ENCODE results near the gene FOXL2NB. TPM values are rescaled to one million over a fixed set of nuclear protein-coding genes. Genes with fewer than 3 reads are reported as not detected.

The FOXL2NB gene
- polyA plus RNA-seq, 2 of the 4 experiments (the other 2 are of a cell fraction) = 2.3 to 3.2 TPM

DNA sequence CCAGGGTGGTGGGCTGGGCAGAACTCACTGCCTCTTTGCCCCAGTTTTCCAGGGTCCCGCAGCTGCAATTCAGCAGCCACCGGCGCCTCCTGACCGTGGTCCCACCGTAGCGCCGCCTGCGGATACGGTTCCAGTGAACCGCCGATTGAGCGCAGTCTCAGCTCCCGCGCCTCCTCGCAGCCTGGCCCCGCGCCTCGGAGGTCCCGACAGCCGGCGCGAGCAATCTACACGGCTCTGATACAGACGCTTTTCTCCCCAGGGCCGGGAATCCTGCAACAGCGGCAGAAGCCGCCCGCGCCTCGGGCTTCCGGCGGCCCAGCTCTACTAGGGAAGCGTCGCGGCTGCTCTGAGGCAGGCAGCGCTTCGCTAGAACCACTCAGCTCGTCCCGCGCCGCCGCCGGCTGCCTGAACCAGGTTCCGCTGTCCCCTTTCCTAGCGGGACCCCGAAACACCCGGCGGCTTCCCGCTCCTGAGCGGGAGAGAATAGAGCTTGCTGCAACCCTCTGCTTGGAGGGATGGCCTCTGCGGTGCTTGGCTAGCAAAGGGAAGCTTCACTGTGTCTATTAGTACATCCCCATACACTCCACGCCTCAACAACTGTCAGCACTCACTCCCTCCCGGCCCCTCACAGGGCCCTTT lies 3.1 kb downstream of the FOXL2NB start:
- TF ChIP-seq ZFP36 (IDR thresholded peaks at IDR 0.05; ENCODE audit: borderline replicate concordance, partially characterized antibody) (no peak), SREBF2 (IDR thresholded peaks at IDR 0.05) (no peak), MAFK (IDR thresholded peaks at IDR 0.05; ENCODE audit: partially characterized antibody) (no peak), KDM5A (IDR thresholded peaks at IDR 0.05) (no peak)
- TF ChIP-seq, protein P1, sequence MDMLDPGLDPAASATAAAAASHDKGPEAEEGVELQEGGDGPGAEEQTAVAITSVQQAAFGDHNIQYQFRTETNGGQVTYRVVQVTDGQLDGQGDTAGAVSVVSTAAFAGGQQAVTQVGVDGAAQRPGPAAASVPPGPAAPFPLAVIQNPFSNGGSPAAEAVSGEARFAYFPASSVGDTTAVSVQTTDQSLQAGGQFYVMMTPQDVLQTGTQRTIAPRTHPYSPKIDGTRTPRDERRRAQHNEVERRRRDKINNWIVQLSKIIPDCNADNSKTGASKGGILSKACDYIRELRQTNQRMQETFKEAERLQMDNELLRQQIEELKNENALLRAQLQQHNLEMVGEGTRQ (IDR thresholded peaks at IDR 0.05) = no peak
- ChIA-PET CTCF (interaction anchor here (3.9 kb wide), 1 partner anchor 13 kb away, joined by 18 read pairs; no protein-coding TSS in a partner anchor), POLR2A (no interaction called here)
- no peaks in the 10 kb centered on the region for H3K9me3 ChIP-seq
- no peak for ATAC-seq
- H3K4me3 ChIP-seq = no peak overlapping the region
- no peak for FAIRE-seq
- no peak for DNase-seq (ENCODE audit: low read depth in 1 of 2, low spot score in 1 of 2)
- H3K27ac ChIP-seq = no peak overlapping the region
- H3K4me1 ChIP-seq = peaks cover 3% of the 10 kb centered on the region; the same call in 1 of the 3 replicates
- 88% methylated on average over 35 of the region's 53 CpGs for WGBS (ENCODE audit: missing lambda C conversion rate)
- no peak overlapping the region for H3K4me2 ChIP-seq

DNA sequence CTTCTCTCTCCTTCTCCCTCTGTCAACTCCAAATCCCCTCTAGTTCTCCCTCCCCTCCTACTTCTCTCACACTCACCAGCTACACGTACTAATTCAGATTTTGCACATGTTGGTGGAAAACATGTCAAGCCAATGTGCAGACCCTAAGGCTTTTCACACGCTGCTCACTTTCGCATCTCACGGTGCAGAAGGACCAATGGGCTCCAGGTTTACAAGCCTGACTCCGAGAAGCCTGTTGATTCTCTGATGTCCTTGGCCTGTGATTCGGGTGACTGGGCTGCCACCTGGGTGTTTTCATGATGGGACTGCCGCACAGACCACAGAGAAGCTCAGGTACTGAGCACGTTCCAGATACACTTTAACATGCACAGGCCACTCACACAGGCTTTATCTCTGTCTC lies 3.7 kb downstream of the FOXL2NB start:
- TF ChIP-seq FOSB (CRISPR knock-in tag; IDR thresholded peaks at IDR 0.05) = no peak
- TF ChIP-seq JUNB (IDR thresholded peaks at IDR 0.05) = no peak
- TF ChIP-seq CBX8 (IDR thresholded peaks at IDR 0.05) = no peak
- TF ChIP-seq JUN (IDR thresholded peaks at IDR 0.05) = no peak
- TF ChIP-seq KDM1A (IDR thresholded peaks at IDR 0.05; ENCODE audit: low read depth) = no peak
- TF ChIP-seq ZSCAN20 (CRISPR knock-in tag; IDR thresholded peaks at IDR 0.05) = no peak
- TF ChIP-seq NR3C1 (IDR thresholded peaks at IDR 0.05) = no peak
- TF ChIP-seq CHD4 (IDR thresholded peaks at IDR 0.05; ENCODE audit: borderline replicate concordance) = no peak
- TF ChIP-seq RAD21 (conservative IDR thresholded peaks at IDR 0.05 in 1 of 2, IDR thresholded peaks at IDR 0.05 in 1 of 2) = no peak
- TF ChIP-seq, protein P2, sequence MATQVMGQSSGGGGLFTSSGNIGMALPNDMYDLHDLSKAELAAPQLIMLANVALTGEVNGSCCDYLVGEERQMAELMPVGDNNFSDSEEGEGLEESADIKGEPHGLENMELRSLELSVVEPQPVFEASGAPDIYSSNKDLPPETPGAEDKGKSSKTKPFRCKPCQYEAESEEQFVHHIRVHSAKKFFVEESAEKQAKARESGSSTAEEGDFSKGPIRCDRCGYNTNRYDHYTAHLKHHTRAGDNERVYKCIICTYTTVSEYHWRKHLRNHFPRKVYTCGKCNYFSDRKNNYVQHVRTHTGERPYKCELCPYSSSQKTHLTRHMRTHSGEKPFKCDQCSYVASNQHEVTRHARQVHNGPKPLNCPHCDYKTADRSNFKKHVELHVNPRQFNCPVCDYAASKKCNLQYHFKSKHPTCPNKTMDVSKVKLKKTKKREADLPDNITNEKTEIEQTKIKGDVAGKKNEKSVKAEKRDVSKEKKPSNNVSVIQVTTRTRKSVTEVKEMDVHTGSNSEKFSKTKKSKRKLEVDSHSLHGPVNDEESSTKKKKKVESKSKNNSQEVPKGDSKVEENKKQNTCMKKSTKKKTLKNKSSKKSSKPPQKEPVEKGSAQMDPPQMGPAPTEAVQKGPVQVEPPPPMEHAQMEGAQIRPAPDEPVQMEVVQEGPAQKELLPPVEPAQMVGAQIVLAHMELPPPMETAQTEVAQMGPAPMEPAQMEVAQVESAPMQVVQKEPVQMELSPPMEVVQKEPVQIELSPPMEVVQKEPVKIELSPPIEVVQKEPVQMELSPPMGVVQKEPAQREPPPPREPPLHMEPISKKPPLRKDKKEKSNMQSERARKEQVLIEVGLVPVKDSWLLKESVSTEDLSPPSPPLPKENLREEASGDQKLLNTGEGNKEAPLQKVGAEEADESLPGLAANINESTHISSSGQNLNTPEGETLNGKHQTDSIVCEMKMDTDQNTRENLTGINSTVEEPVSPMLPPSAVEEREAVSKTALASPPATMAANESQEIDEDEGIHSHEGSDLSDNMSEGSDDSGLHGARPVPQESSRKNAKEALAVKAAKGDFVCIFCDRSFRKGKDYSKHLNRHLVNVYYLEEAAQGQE (IDR thresholded peaks at IDR 0.05) = no peak
- no peak for TF ChIP-seq RNF2 (IDR thresholded peaks at IDR 0.05; ENCODE audit: borderline replicate concordance, low read depth)
- TF ChIP-seq EHF (CRISPR knock-in tag; IDR thresholded peaks at IDR 0.05) = no peak
- no peak for TF ChIP-seq NPAS2 (CRISPR knock-in tag; IDR thresholded peaks at IDR 0.05; ENCODE audit: borderline replicate concordance)
- TF ChIP-seq POLR2A (IDR thresholded peaks at IDR 0.05; ENCODE audit: low read length) = no peak
- TF ChIP-seq, protein P3, sequence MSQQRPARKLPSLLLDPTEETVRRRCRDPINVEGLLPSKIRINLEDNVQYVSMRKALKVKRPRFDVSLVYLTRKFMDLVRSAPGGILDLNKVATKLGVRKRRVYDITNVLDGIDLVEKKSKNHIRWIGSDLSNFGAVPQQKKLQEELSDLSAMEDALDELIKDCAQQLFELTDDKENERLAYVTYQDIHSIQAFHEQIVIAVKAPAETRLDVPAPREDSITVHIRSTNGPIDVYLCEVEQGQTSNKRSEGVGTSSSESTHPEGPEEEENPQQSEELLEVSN (IDR thresholded peaks at IDR 0.05; ENCODE audit: borderline replicate concordance, low read depth) = no peak
- TF ChIP-seq KDM5A (IDR thresholded peaks at IDR 0.05) = no peak
- TF ChIP-seq SMC3 (IDR thresholded peaks at IDR 0.05) = no peak
- TF ChIP-seq, protein P4, sequence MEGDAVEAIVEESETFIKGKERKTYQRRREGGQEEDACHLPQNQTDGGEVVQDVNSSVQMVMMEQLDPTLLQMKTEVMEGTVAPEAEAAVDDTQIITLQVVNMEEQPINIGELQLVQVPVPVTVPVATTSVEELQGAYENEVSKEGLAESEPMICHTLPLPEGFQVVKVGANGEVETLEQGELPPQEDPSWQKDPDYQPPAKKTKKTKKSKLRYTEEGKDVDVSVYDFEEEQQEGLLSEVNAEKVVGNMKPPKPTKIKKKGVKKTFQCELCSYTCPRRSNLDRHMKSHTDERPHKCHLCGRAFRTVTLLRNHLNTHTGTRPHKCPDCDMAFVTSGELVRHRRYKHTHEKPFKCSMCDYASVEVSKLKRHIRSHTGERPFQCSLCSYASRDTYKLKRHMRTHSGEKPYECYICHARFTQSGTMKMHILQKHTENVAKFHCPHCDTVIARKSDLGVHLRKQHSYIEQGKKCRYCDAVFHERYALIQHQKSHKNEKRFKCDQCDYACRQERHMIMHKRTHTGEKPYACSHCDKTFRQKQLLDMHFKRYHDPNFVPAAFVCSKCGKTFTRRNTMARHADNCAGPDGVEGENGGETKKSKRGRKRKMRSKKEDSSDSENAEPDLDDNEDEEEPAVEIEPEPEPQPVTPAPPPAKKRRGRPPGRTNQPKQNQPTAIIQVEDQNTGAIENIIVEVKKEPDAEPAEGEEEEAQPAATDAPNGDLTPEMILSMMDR (IDR thresholded peaks at IDR 0.05) = no peak
- ChIA-PET CTCF (interaction anchor here (1.2 to 3.9 kb wide), 2 partner anchors 10 to 14 kb away, joined by 3 to 18 read pairs; no protein-coding TSS in a partner anchor), POLR2A (no interaction called here)
- no peak for FAIRE-seq
- 0 out of 3 replicates have a peak, but pooled peaks cover 3% of the 10 kb centered on the region for H3K4me1 ChIP-seq
- H3K4me2 ChIP-seq = no peak overlapping the region
- H3K4me3 ChIP-seq = no peak overlapping the region
- no peak overlapping the region for H3K27ac ChIP-seq
- 89% methylated on average over 8 of the region's 8 CpGs for WGBS (ENCODE audit: missing lambda C conversion rate)
- ATAC-seq = no peak
- no peak for DNase-seq (ENCODE audit: low read depth in 1 of 2, low spot score in 1 of 2)
- H3K9me3 ChIP-seq = no peaks in the 10 kb centered on the region
